CD4-positive, alpha-beta T cell treated with Interleukin-2 at 100 ng/mL for 4 hours (primary cell): Measurements from ENCODE around the gene RGS19.
A peak's percentile ranks its signal among the peaks of the same experiment; 100 is the strongest.

ENCODE experiments used
- DNase-seq: peaks from one replicate; pipeline ENCODE4 v3.0.0-alpha.2; 2020; ENCODE audit warnings: low spot score

Gene RGS19

DNA sequence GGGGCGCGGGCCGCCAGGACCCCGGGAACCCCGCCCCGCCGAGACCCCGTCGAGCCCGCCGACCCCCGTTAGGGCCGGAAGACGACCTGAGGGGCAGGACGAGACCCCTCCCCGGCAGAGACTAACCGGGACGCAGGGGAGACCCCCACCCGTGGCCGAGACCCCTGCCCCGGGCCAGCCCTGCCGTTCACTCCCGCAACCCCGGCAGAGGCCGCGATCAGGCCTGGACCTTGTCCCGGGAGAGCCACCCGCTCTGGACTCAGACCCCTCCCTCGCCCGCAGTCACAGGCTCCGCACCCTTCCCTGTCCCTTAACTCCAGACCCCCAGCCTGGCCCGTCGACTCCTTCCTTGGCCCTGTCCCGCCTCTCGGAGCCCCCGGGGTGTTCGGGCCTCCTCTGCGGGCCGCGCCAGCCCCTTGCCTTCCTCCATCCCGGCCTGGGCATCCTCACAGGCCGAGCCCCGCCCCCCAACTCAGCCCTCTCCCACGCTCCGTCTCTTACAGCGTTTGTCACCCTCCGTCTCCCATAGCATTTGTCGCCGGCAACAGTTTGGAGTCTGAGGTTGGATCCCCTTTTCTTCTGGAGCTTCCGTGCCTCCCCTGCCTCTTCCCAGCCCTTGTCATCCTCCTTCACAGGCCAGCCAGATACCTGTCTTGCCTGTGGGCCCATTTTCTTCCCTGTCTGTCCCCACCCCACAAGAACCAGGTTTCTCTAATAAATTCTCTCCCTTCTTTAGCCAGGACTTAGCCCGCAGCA, 15.8 kb downstream of the RGS19 start:
- DNase-seq: no peak

DNA sequence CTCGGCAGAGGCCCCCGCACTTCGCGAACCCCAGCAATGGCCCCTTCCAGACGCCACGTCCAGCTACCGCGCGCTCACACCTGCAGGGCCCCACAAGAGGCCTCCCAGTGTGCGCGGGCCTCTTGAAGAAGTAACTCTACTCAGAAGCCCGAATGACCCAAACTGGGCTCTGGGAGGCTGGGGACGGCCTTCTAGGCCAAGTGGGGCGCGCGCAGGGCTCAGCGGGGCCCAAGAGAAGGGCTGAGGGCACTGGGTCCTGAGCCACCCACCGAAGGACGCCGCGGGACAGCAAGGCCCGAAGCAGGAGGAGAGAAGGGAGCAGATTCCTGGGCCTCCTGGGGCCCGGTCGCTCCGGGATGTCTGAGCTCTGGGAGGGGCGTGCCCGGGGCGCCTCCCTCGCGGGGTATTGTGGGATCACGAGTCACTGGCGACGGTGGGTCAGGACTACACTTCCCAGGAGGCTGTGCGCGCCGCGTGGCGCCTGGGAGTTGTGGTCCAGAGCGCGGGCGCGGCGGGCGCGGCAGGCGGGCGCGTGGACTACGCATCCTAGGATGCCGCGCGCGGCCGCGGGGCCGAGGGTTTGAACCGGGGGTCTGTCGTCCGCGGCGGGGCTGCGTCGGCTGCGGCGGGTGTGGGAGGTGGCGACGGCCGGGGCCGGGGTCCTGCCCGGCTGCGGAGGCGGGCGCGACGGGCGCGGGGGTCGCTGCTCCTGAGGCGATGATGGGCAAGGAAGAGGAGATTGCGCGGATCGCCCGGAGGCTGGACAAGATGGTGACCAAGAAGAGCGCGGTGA, 16.5 kb downstream of the RGS19 start, which contains the start of gene TCEA2:
TSS of gene TCEA2 (plus strand) at position 603 of the 793 bp plus-strand sequence. CDS start at position 718, 115 bp downstream.
- DNase-seq: peak; percentile 94

- DNase-seq: no peak
Observed at GRCh38 chr20:64062276-64062595, 17.1 kb downstream of the RGS19 start.

DNA sequence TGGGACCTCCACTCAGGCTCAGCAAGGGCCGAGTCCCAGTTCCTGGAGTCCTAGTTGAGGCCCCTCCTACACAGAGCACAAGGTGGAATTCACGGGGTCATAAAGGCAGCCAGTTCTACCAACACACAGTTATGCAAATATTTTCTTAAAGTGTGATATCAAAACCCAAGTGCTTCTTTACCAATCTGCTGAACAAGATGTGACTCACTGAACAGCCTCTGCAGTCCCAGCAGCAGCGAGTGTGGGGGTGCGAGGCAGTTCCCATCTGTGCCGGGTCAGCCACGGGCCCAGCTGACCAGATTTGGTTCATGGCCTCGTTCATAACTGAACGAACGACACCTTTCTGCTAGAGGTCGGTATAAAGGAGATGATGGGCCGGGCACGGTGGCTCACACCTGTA, 20.8 kb downstream of the RGS19 start:
- DNase-seq: no peak

DNA sequence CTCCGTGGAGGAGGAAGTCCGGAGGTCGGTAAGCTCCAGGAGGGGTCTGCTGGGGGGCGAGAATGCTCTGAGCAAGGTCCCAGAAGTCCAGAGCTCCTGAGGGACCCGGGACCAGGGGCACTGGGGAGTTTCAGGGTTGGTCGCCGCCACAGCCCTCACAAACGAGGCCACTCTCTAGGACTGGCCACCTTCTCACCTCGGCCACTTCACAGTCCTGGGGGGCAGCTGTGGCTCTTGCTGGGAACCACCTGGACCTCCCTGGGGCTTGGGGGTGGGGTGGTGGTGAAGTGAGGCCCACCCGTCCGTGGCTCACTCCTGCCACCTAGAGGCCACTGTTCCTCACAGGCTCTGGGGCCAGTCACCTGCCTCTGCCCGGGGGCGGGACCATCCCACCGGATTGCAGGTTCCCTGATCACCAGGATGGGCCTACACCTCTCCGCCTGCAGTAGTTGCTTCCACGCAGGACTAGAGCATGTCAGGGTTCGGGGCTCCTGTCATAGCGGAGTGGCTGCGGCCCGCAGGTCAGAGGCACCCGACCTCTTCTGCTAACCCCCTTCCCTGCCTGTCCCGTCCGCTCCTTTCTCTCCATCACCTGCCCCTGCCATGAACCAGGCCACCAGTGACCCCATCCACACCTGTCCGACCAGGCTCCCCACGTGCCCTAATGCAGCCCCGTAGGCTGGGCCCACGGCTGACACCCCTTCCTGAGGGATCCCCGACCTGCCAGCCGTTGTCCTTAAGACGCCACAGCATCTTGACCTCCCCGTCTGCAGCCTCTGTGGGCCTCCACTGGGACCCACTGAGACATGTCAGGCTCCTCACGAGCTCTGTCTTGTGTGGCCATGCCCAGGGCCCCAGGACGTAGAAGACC, 21.5 kb downstream of the RGS19 start:
- DNase-seq: peak; percentile 79

GRCh38 chr20:64056889-64057627, 22.3 kb downstream of the RGS19 start:
- DNase-seq: no peak

- DNase-seq: no peak
Observed at GRCh38 chr20:64056639-64056888, 22.8 kb downstream of the RGS19 start.

DNA sequence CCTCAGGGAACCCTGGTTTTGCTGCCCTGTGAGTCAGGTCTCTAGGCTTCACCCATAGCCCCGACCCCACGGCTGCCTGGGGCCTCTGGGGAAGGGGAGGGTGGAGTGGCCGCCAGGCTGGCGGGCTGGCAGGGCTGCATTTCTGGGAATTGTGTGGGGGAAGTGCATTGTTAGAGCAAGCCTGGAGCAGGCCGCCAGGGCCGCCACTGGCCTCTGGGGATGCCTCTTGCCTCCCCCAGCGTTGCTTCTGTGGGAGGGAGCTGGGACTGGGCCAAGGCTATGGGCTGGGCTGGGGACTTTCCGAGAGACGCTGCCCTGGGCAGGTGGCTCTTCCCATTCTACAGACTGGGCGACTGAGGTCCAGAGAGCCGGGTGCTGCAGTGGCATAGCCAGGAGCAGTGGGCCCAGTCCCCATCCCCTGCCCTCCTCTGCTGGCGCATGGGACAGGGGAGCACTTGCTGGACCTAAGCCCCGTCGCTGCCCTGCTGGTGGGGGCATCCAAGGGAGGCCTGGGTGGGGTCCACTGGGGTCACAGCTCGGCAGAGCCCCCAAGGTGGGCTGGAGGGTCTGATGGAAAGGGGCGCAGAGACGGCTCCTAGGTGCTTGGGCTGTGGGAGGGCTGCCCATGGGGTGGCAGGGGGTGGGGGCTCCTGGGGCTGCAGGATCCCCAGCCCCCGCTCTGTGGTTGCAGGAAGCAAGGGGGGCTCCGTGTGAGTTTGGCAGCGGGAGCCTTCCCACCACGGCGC, 23.3 kb downstream of the RGS19 start:
- DNase-seq: no peak

DNA sequence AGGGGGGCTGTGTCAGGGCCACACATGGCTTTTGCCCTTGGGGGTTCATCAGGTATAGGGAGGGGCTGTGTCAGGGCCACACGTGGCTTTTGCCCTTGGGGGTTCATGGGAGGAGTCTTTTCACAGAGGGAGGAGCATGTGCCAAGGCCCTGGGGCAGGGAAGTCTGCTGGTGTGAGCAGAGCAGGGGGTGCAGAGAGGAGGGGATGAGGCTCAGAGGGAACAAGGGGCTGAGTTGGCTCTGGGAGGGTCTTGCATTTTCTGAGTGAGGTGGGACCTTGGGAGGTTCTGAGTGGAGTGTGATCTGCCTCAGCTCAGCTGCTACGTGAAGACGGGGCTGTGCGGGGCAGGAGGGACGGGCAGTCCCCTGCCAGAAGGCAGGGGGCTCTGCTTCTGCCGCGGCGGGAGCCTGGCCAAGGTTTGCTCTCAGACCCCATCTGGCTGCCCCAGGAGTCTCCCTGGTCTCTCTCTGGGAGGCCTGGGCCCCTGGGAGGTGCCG, 23.9 kb downstream of the RGS19 start:
- no peak for DNase-seq

DNA sequence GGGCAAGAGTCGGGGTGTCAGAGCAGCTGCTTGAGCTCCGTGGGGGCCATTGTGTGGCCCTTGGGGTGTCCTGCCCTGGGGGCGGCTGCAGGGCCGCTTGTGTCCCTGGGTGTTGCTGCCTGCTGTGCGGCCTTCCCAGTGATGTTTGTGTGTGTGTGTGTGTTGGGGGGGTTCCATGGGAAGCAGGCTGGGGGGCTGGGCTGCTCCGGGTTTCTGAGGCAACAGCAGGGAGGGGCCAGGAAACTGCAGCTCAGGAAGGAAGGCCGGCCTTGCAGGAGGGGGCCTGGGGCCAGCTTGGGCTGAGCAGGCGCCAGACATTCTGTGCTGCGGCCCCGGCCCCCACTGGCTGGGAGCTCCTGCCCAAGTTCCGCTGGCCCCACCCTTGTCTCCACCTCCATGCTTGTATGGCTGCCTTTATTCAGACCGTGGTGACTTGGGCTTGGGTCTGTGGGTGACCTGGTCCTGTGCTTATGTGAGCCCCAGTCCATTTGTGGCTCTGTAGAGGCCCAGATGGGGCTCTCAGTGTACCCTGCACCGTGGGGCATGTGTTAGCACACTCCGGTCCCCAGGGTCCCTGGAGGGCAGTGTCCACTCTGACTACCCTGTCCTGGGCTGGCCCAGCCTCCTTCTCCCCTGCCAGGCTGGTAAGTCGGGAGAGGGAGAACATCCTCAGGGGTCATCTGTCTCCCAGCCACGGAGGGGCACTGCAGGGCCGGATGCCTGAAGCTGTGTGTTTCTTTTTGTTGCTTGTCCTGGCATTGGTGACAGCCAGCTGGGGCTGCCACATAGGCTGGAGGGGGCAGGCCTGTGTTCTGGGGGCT, 25.3 kb downstream of the RGS19 start:
- DNase-seq: no peak

- no peak for DNase-seq
Observed at GRCh38 chr20:64052987-64053840, 26.1 kb downstream of the RGS19 start.

GRCh38 chr20:64052326-64052722, 27.0 kb downstream of the RGS19 start:
- DNase-seq: no peak

GRCh38 chr20:64051561-64052325, 27.6 kb downstream of the RGS19 start:
- DNase-seq: no peak

DNA sequence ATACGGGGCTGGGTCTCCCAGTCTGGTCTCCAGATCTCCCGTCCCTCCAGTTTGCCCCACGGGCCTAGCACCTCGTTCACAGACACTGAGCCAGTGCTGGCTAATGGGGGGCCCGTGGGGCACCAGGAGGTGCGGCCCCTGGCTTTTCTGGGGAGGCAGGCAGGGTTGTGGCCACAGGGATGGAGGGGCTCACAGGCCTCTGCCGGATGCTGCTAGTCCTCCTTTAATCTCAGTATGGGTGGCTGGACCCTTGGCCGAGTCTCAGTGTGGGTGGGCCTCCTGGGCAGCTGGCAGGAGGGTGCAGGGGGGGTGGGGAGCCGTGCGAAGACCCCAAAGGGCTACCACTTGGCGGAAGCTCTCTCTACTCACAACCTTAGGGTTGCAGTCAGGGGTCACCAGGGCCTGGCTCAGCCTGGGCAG, 28.3 kb downstream of the RGS19 start:
- no peak for DNase-seq

DNA sequence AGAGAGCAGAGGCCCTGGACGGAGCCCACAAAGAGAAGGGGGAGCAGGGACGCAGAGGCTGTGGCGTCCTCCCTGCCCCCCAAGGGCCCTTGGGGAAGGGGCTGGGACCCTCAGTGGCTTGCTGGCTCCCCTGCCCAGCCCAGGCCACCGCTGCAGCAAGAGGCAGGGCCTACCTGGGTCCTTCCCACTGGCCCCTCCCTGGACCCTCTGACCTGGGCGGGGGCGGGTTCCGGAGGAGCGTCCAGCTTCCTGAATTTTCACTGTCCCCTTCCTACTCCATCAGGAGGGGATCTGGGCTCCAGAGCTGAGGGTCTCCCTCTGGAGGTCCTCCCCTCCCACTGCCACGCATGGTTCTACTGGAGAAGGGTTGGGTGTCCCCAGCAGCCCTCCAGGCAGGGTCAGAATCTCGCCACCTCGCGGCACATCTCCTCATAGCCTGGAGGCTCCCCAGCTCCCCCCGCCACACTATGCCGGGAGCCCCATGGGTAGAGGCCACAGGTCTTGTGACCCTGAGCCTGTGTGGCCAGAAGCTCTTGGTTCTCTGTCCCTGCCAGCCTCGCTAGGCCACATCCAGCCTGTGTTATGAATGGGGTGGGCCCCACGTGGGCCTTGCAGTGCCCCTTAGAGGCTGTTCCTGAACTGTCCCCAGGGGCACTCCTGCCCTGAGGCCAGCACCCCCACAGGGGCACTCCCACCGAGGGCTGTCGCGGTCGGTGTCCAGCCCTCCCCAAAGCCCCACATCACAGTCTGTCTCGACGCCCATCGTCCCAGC, 28.9 kb downstream of the RGS19 start:
- DNase-seq: no peak

GRCh38 chr20:64049878-64050260, 29.4 kb downstream of the RGS19 start:
- no peak for DNase-seq

DNA sequence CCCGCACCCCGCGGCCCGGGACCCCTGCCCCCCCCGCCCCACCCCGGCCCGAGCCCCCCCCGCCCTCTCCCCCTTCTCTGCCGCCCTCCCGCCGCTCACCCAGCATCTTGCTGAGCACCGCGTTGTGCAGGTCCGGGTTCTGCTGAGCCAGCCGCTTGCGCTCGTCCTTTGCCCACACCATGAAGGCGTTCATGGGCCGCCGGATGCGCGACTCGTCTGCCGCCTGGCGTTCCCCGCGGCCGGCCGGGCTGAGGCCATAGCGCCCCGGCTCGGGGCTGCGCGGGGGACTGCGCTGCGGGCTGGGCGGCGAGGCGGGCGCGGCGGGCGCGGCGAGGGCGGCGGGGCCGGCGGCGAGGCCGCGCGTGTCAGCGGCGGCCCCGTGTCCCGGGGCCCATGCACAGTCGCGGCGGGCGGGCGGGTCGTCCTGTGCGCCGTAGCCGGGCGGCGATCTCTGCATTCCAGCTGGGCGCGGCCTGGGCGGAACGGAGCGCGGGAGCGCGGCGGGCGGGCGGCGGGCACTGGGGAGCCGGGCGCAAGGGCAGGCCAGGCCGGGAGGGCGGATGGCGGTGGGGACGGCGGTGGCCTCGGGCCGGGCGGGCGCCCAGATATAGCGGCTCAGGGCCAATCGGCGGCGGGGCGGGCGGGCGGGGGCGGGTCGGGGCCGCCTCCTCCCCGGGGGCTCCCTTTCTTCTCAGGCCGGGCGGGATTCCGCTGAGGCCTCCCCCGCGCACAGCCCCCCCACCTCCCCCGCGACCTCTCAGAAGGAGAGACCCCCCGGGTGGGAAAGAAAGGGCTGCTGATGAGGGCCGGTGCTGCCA, 30.0 kb downstream of the RGS19 start, which contains the start of gene SOX18:
TSS of gene SOX18 (minus strand) at position 580 of the 818 bp plus-strand sequence. CDS start at position 457, 123 bp downstream.
- no peak for DNase-seq
